GM12878 (cell line): ENCODE measurements around the gene YTHDF1. TPM values are rescaled to one million over a fixed set of nuclear protein-coding genes. Genes with fewer than 3 reads are reported as not detected.

Experiments
- ATAC-seq: fragments of 200-7000 bp; cut with Tn5 transposase; 3 replicates; pipeline ENCODE4 v1.9.1; 2020; ENCODE audit warnings: mild to moderate bottlenecking, moderate library complexity
- BruUV-seq: library from RNA; stranded (reverse); fragments of 400-500 nt; replicated peaks from 2 replicates; lab custom pipeline; 2021; lab: Mats Ljungman, UMichigan
- CTCF ChIA-PET: fragments of 300-600 bp; sonication (Branson Sonifier 250); formaldehyde crosslinking; extraction: SDS; loops from one replicate; lab custom pipeline; 2021; ENCODE audit warnings: inconsistent platforms; lab: Yijun Ruan, JAX
- POLR2A ChIA-PET: fragments of 350-600 bp; formaldehyde crosslinking; extraction: SDS; loops from one replicate; lab custom pipeline; 2021; ENCODE audit warnings: inconsistent platforms; lab: Charles Lee
- RAD21 ChIA-PET: fragments of 300-600 bp; sonication (Branson Sonifier 250); formaldehyde crosslinking; loops from one replicate; lab custom pipeline; 2023; ENCODE audit warnings: antibody characterized with exemption; ENCODE audit not compliant: unreplicated experiment; lab: Charles Lee
- SMC1A ChIA-PET: fragments of 300-600 bp; sonication (Branson Sonifier 250); formaldehyde crosslinking; loops from one replicate; lab custom pipeline; 2023; ENCODE audit not compliant: unreplicated experiment, uncharacterized antibody; lab: Charles Lee
- DNase-seq: peaks from one replicate; pipeline ENCODE4 v3.0.0-alpha.2; 2011; ENCODE audit warnings: low read depth, low spot score
- FAIRE-seq: peaks from 3 replicates; lab custom pipeline; 2011; peaks lifted over from hg19 to GRCh38; lab: Jason Lieb, UNC
- H2AFZ ChIP-seq: 2 replicates; pipeline ENCODE4 v1.6.0; 2011; ENCODE audit warnings: low read depth, low read length, control low read depth; ENCODE audit not compliant: control insufficient read depth
- H3K27ac ChIP-seq: 2 replicates; pipeline ENCODE4 v1.5.1; 2011; ENCODE audit warnings: control low read depth; ENCODE audit not compliant: control insufficient read depth, insufficient read depth
- H3K27me3 ChIP-seq, 2 experiments: replicated peaks in 1 of 2; 2 replicates each; pipeline versions ENCODE4 v1.6.0 to v1.6.1; 2011; ENCODE audit warnings: low read length in 1 of 2; ENCODE audit not compliant: control insufficient read depth in 2 of 2, insufficient read depth in 2 of 2
- H3K36me3 ChIP-seq, 2 experiments: 2 replicates each; pipeline ENCODE4 v1.5.1; 2011; ENCODE audit warnings: low read length in 1 of 2; ENCODE audit not compliant: control insufficient read depth in 2 of 2, insufficient read depth in 2 of 2
- H3K4me1 ChIP-seq: 2 replicates; pipeline ENCODE4 v1.6.1; 2011; ENCODE audit warnings: mild to moderate bottlenecking, low read length, moderate library complexity, mixed read lengths; ENCODE audit not compliant: control insufficient read depth, insufficient read depth
- H3K4me2 ChIP-seq: 2 replicates; pipeline ENCODE4 v1.6.0; 2011; ENCODE audit warnings: control low read depth; ENCODE audit not compliant: control insufficient read depth, insufficient read depth
- H3K4me3 ChIP-seq: fragments of 200-600 bp; sonication (generic); 2 replicates; pipeline ENCODE4 v1.5.1; 2016
- H3K79me2 ChIP-seq: 2 replicates; pipeline ENCODE4 v1.6.0; 2011; ENCODE audit warnings: low read length; ENCODE audit not compliant: control insufficient read depth, insufficient read depth
- H3K9ac ChIP-seq: 2 replicates; pipeline ENCODE4 v1.8.0; 2011; ENCODE audit warnings: low read length, control low read depth, mixed read lengths; ENCODE audit not compliant: control insufficient read depth, insufficient read depth
- H3K9me3 ChIP-seq: replicated peaks from 3 replicates; pipeline ENCODE4 v1.5.1; 2011; ENCODE audit warnings: mild to moderate bottlenecking, low read length; ENCODE audit not compliant: control insufficient read depth, insufficient read depth
- H4K20me1 ChIP-seq: 2 replicates; pipeline ENCODE4 v1.6.0; 2011; ENCODE audit not compliant: control insufficient read depth, insufficient read depth
- BACH1 ChIP-seq: fragments of 450-650 bp; IDR thresholded peaks from 2 replicates; pipeline ENCODE4 v1.6.1; 2017; ENCODE audit warnings: mild to moderate bottlenecking, borderline replicate concordance
- BCL11A ChIP-seq: IDR thresholded peaks from 2 replicates; pipeline ENCODE4 v1.6.1; 2011; ENCODE audit warnings: low read depth, low read length
- BMI1 ChIP-seq: fragments of 450-650 bp; IDR thresholded peaks from 2 replicates; pipeline ENCODE4 v1.6.1; 2016; ENCODE audit warnings: mild to moderate bottlenecking, moderate library complexity, borderline replicate concordance
- CBFB ChIP-seq: IDR thresholded peaks from 2 replicates; pipeline ENCODE4 v1.6.1; 2016; ENCODE audit warnings: antibody characterized with exemption, low read depth
- EP300 ChIP-seq, 2 experiments: fragments of 150-350 bp in 1 of 2; IDR thresholded peaks; 2 replicates each; pipeline ENCODE4 v1.6.1; 2011 to 2012; ENCODE audit warnings: low read depth in 2 of 2, low read length in 2 of 2, borderline replicate concordance in 1 of 2, improper control_type of control experiment in 1 of 2, inconsistent platforms in 1 of 2; ENCODE audit not compliant: control insufficient read depth in 1 of 2
- IKZF1 ChIP-seq: fragments of 450-650 bp; conservative IDR thresholded peaks from 2 replicates; pipeline ENCODE4 v1.6.1; 2017; ENCODE audit warnings: antibody characterized with exemption, mild to moderate bottlenecking
- IRF4 ChIP-seq: IDR thresholded peaks from 2 replicates; pipeline ENCODE4 v1.6.1; 2011; ENCODE audit warnings: low read depth, low read length
- NR2C1 ChIP-seq: fragments of 450-650 bp; IDR thresholded peaks from 2 replicates; pipeline ENCODE4 v1.6.1; 2017; ENCODE audit warnings: antibody characterized with exemption, mild to moderate bottlenecking, moderate library complexity
- SMARCA5 ChIP-seq: fragments of 450-650 bp; IDR thresholded peaks from 2 replicates; pipeline ENCODE4 v1.6.1; 2017; ENCODE audit warnings: mild to moderate bottlenecking
- TAF1 ChIP-seq: IDR thresholded peaks from 2 replicates; pipeline ENCODE4 v1.6.1; 2011; ENCODE audit warnings: mild to moderate bottlenecking, low read depth, low read length, borderline replicate concordance
- TBL1XR1 ChIP-seq: IDR thresholded peaks from 2 replicates; pipeline ENCODE4 v1.6.1; 2012; ENCODE audit warnings: low read depth, low read length, improper control_type of control experiment
- ZNF217 ChIP-seq: fragments of 450-650 bp; IDR thresholded peaks from 2 replicates; pipeline ENCODE4 v1.6.1; 2017; ENCODE audit warnings: antibody characterized with exemption, mild to moderate bottlenecking
- ZNF384 ChIP-seq: IDR thresholded peaks from 2 replicates; pipeline ENCODE4 v1.6.1; 2012; ENCODE audit warnings: low read depth, mild to moderate bottlenecking, low read length, improper control_type of control experiment, borderline replicate concordance
- WGBS: methylation state at CpG from one replicate; pipeline ENCODE4 v1.1.6; 2016; ENCODE audit warnings: low lambda C conversion rate; ENCODE audit not compliant: insufficient replicate concordance, insufficient coverage; ENCODE audit errors: missing lambda C conversion rate; 5-methylcytosine and 5-hydroxymethylcytosine counted together
- in situ Hi-C: fragments of 300-500 bp; cut with MboI; formaldehyde crosslinking; loops from 9 replicates; pipeline ENCODE4 v1.14.3; 2018; ENCODE audit warnings: mixed read lengths
- intact Hi-C: fragments of 100-400 bp; cut with micrococcal nuclease; formaldehyde crosslinking; loops from one replicate; pipeline ENCODE4 v1.14.2; 2022; ENCODE audit not compliant: unreplicated experiment
- polyA plus RNA-seq, 11 experiments: library from polyadenylated mRNA; depleted of rRNA in 4 of 11; unstranded in 6 of 11; stranded (reverse) in 5 of 11; fragments of >200 nt; fragmentation: Nextera tagmentation in 4 of 11; fragmentation: Illumina TruSeq in 1 of 11; extraction: Ambion mirVana in 4 of 11; extraction: Trizol in 1 of 11; gene quantifications; 1 replicate in 1 of 11; 2 replicates in 10 of 11; pipeline versions ENCODE4 v1.2.1 to v1.2.3, GENCODE V29; 2011 to 2016; ENCODE audit warnings: inconsistent platforms in 2 of 11, missing spikeins in 2 of 11, low read depth in 1 of 11
- total RNA-seq, 4 experiments: library from RNA; depleted of rRNA in 3 of 4; stranded (reverse); fragments of >200 nt in 3 of 4; fragmentation: Illumina TruSeq in 1 of 4; extraction: Trizol in 1 of 4; gene quantifications; 2 replicates each; pipeline versions ENCODE4 v1.2.1 to v1.2.3, GENCODE V29; 2013 to 2021
- TF ChIP-seq, protein P1 (sequence below): fragments of 450-650 bp; IDR thresholded peaks from 2 replicates; pipeline ENCODE4 v1.6.1; 2016; ENCODE audit warnings: mild to moderate bottlenecking
- TF ChIP-seq, protein P2 (sequence below): IDR thresholded peaks from 2 replicates; pipeline ENCODE4 v1.6.1; 2011; ENCODE audit warnings: low read depth, mild to moderate bottlenecking, low read length, moderate library complexity, borderline replicate concordance; ENCODE audit errors: extremely low read depth
- TF ChIP-seq, protein P3 (sequence below): fragments of 450-650 bp; formaldehyde crosslinking; IDR thresholded peaks from 2 replicates; pipeline ENCODE4 v1.4.0; 2022; ENCODE audit warnings: mild to moderate bottlenecking, moderate library complexity

The YTHDF1 gene
- total and polyA plus RNA-seq, 10 of the 15 experiments (the other 5 are each of a cell fraction or from before 2014, with no cell fraction given) = 4.6 to 37.8 (median 20.5) TPM

DNA sequence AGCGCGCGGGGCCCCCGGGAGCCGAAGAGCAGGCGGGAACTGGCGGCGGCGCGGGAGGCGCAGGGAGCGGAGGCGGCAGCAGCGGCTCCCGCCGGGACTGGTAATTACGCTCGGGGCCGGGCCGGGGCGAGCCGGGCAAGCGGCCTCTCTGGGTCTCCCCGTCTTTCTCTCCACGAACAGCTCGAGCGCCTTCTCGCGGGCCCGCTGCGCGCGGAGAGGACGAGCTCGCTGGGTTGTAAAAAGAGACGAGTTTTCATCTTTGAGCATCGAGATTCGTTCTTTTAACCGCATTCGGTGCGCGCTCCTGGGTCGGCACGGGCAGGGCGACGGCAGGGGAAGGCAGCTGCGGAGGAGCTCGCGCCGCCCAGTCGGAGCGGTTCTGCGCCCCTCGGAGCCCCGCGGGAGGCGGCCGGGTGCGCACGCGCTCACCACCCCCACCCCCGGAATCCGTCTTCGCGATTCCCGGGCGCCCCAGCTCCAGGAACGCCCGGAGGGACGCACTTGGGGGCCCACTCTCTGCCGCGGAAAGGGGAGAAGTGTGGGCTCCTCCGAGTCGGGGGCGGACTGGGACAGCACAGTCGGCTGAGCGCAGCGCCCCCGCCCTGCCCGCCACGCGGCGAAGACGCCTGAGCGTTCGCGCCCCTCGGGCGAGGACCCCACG is 38.0 kb downstream of the YTHDF1 start:
- Histone ChIP-seq H4K20me1 (no peaks in the 10 kb centered on the region), H3K79me2 (no peaks in the 10 kb centered on the region), H2AFZ (no peak overlapping the region), H3K4me3 (no peak overlapping the region), H3K27me3 (peaks cover 19% of the 10 kb centered on the region in 2 experiments), H3K4me1 (no peaks in the 10 kb centered on the region), H3K36me3 (no peaks in the 10 kb centered on the region), H3K4me2 (no peak overlapping the region), H3K27ac (no peak overlapping the region), H3K9ac (no peak overlapping the region), H3K9me3 (no peaks in the 10 kb centered on the region)
- ATAC-seq (no peak), DNase-seq (no peak), FAIRE-seq (no peak)
- ChIA-PET RAD21 (no interaction called here), SMC1A (no interaction called here), POLR2A (no interaction called here), CTCF (no interaction called here)
- in situ Hi-C loops (no loop called here), intact Hi-C loops (loop anchor here (2.0 kb wide), 2 partner anchors 121 to 205 kb away; no protein-coding TSS in a partner anchor)
- WGBS = 12% methylated on average over 49 of the region's 90 CpGs
- no peak for TF ChIP-seq IKZF1
- TF ChIP-seq, protein P1, sequence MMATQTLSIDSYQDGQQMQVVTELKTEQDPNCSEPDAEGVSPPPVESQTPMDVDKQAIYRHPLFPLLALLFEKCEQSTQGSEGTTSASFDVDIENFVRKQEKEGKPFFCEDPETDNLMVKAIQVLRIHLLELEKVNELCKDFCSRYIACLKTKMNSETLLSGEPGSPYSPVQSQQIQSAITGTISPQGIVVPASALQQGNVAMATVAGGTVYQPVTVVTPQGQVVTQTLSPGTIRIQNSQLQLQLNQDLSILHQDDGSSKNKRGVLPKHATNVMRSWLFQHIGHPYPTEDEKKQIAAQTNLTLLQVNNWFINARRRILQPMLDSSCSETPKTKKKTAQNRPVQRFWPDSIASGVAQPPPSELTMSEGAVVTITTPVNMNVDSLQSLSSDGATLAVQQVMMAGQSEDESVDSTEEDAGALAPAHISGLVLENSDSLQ = no peak
- TF ChIP-seq ZNF384 = no peak
- TF ChIP-seq, protein P2, sequence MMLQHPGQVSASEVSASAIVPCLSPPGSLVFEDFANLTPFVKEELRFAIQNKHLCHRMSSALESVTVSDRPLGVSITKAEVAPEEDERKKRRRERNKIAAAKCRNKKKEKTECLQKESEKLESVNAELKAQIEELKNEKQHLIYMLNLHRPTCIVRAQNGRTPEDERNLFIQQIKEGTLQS = no peak
- no peak for TF ChIP-seq EP300 (IDR thresholded peaks at IDR 0.05; ENCODE audit: borderline replicate concordance in 1 of 2, control insufficient read depth in 1 of 2, low read depth in 2 of 2, low read length in 2 of 2)
- no peak for TF ChIP-seq ZNF217
- no peak for TF ChIP-seq CBFB
- TF ChIP-seq BACH1 = no peak
- TF ChIP-seq SMARCA5 = no peak
- TF ChIP-seq, protein P3, sequence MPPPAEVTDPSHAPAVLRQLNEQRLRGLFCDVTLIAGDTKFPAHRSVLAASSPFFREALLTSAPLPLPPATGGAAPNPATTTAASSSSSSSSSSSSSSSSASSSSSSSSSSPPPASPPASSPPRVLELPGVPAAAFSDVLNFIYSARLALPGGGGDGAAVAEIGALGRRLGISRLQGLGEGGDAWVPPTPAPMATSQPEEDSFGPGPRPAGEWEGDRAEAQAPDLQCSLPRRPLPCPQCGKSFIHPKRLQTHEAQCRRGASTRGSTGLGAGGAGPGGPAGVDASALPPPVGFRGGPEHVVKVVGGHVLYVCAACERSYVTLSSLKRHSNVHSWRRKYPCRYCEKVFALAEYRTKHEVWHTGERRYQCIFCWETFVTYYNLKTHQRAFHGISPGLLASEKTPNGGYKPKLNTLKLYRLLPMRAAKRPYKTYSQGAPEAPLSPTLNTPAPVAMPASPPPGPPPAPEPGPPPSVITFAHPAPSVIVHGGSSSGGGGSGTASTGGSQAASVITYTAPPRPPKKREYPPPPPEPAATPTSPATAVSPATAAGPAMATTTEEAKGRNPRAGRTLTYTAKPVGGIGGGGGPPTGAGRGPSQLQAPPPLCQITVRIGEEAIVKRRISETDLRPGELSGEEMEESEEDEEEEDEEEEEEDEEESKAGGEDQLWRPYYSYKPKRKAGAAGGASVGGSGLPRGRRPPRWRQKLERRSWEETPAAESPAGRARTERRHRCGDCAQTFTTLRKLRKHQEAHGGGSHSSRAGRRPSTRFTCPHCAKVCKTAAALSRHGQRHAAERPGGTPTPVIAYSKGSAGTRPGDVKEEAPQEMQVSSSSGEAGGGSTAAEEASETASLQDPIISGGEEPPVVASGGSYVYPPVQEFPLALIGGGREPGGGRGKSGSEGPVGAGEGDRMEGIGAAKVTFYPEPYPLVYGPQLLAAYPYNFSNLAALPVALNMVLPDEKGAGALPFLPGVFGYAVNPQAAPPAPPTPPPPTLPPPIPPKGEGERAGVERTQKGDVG (CRISPR knock-in tag) = no peak
- no peak for TF ChIP-seq IRF4
- TF ChIP-seq TBL1XR1 = no peak
- no peak for TF ChIP-seq NR2C1
- TF ChIP-seq BMI1 = no peak
- no peak for TF ChIP-seq TAF1
- TF ChIP-seq BCL11A = no peak
- no TSS peak for BruUV-seq
